Liver (tissue), 9 donors: Measurements from ENCODE around the gene PRPSAP2. TPM values are rescaled to one million over a fixed set of nuclear protein-coding genes. Genes with fewer than 3 reads are reported as not detected.
"Not testable (repeated sequence)": the region's sequence is repeated elsewhere in the genome, so short reads cannot be mapped to it uniquely, and the experiment has no call there.

Source experiments
- DNase-seq: peaks from one replicate; pipeline ENCODE4 v3.0.0-alpha.2; 2017; ENCODE audit warnings: low spot score
- H3K27ac ChIP-seq, 2 donors: one replicate each; pipeline ENCODE4 v1.7.0; 2013; ENCODE audit warnings: inconsistent platforms in 2 of 2, low read length in 2 of 2, control low read depth in 1 of 2, low read depth in 1 of 2, mild to moderate bottlenecking in 1 of 2
- H3K27me3 ChIP-seq, 4 donors: one replicate each; pipeline versions ENCODE4 v1.6.1 to v1.7.0; 2013; ENCODE audit warnings: low read length in 3 of 4, inconsistent platforms in 1 of 4, mild to moderate bottlenecking in 1 of 4, moderate library complexity in 1 of 4; ENCODE audit not compliant: control insufficient read depth in 4 of 4, insufficient read depth in 4 of 4
- H3K36me3 ChIP-seq, 4 donors: one replicate each; pipeline versions ENCODE4 v1.6.1 to v1.7.0; 2013; ENCODE audit warnings: low read length in 3 of 4, mild to moderate bottlenecking in 3 of 4, low read depth in 1 of 4, moderate library complexity in 1 of 4; ENCODE audit not compliant: control insufficient read depth in 4 of 4, insufficient read depth in 3 of 4
- H3K4me1 ChIP-seq, 4 donors: one replicate each; pipeline versions ENCODE4 v1.6.1 to v1.7.0; 2013; ENCODE audit warnings: low read length in 3 of 4, mild to moderate bottlenecking in 3 of 4, moderate library complexity in 1 of 4; ENCODE audit not compliant: control insufficient read depth in 4 of 4, insufficient read depth in 4 of 4
- H3K4me3 ChIP-seq, 3 donors: one replicate each; pipeline versions ENCODE4 v1.6.1 to v1.7.0; 2013; ENCODE audit warnings: low read length in 3 of 3, control low read depth in 1 of 3, low read depth in 1 of 3, mild to moderate bottlenecking in 1 of 3
- H3K9ac ChIP-seq, 2 donors: one replicate each; pipeline ENCODE4 v1.7.0; 2013; ENCODE audit warnings: low read length in 2 of 2, mild to moderate bottlenecking in 2 of 2, moderate library complexity in 2 of 2, control low read depth in 1 of 2, low read depth in 1 of 2
- H3K9me3 ChIP-seq, 4 donors: one replicate each; pipeline versions ENCODE4 v1.6.1 to v1.7.0; 2013; ENCODE audit warnings: low read length in 3 of 4; ENCODE audit not compliant: control insufficient read depth in 4 of 4
- EGR1 ChIP-seq, 2 donors: IDR thresholded peaks; 2 replicates each; pipeline ENCODE4 v1.6.1; 2016 to 2018; ENCODE audit warnings: antibody characterized with exemption in 2 of 2, low read depth in 2 of 2
- FOXA1 ChIP-seq: IDR thresholded peaks from 2 replicates; pipeline ENCODE4 v1.6.1; 2016; ENCODE audit warnings: antibody characterized with exemption
- GABPA ChIP-seq, 2 donors: IDR thresholded peaks in 1 of 2; conservative IDR thresholded peaks in 1 of 2; 2 replicates each; pipeline ENCODE4 v1.6.1; 2016; ENCODE audit warnings: antibody characterized with exemption in 2 of 2, mild to moderate bottlenecking in 1 of 2, moderate library complexity in 1 of 2
- HNF4A ChIP-seq, 2 donors: conservative IDR thresholded peaks; 2 replicates each; pipeline ENCODE4 v1.6.1; 2016; ENCODE audit warnings: antibody characterized with exemption in 2 of 2, mild to moderate bottlenecking in 2 of 2
- HNF4G ChIP-seq: IDR thresholded peaks from 2 replicates; pipeline ENCODE4 v1.6.1; 2016; ENCODE audit warnings: antibody characterized with exemption
- JUND ChIP-seq, 2 donors: IDR thresholded peaks; 2 replicates each; pipeline ENCODE4 v1.6.1; 2016; ENCODE audit warnings: antibody characterized with exemption in 2 of 2
- NR2F2 ChIP-seq: IDR thresholded peaks from 2 replicates; pipeline ENCODE4 v1.6.1; 2016; ENCODE audit warnings: antibody characterized with exemption
- RAD21 ChIP-seq, 2 donors: IDR thresholded peaks; 2 replicates each; pipeline ENCODE4 v1.6.1; 2016; ENCODE audit warnings: antibody characterized with exemption in 2 of 2, mild to moderate bottlenecking in 2 of 2
- RXRA ChIP-seq, 2 donors: IDR thresholded peaks; 2 replicates each; pipeline ENCODE4 v1.6.1; 2017 to 2018; ENCODE audit warnings: antibody characterized with exemption in 2 of 2, mild to moderate bottlenecking in 1 of 2
- SP1 ChIP-seq: IDR thresholded peaks from 2 replicates; pipeline ENCODE4 v1.6.1; 2018; ENCODE audit warnings: antibody characterized with exemption, mild to moderate bottlenecking
- TAF1 ChIP-seq: conservative IDR thresholded peaks from 2 replicates; pipeline ENCODE4 v1.6.1; 2016; ENCODE audit warnings: antibody characterized with exemption, mild to moderate bottlenecking
- YY1 ChIP-seq: IDR thresholded peaks from 2 replicates; pipeline ENCODE4 v1.6.1; 2016; ENCODE audit warnings: antibody characterized with exemption, mild to moderate bottlenecking
- whole genome bisulfite sequencing: extraction: QIAGEN DNeasy Blood & Tissue Kit; methylation state at CpG from one replicate; pipeline ENCODE4 v1.1.7; 2013; 5-methylcytosine and 5-hydroxymethylcytosine counted together
- polyA plus RNA-seq, 2 donors: library from polyadenylated mRNA; stranded (reverse) in 1 of 2; unstranded in 1 of 2; fragments of 200-250 nt in 1 of 2; fragments of >200 nt in 1 of 2; fragmentation: Nextera tagmentation in 1 of 2; extraction: Ambion mirVana in 1 of 2; gene quantifications; one replicate each; pipeline versions ENCODE4 v1.2.1 to v1.2.3, GENCODE V29; 2013 to 2015
- total RNA-seq, 2 donors: library from RNA; depleted of rRNA; stranded (reverse); fragments of >200 nt; gene quantifications; one replicate each; pipeline ENCODE4 v1.2.3, GENCODE V29; 2014
- TF ChIP-seq, protein P1 (sequence below): fragments of 150-350 bp; IDR thresholded peaks from 2 replicates; pipeline ENCODE4 v1.5.1; 2017; ENCODE audit warnings: improper control_type of control experiment, low read depth, low read length; ENCODE audit not compliant: missing input control
- TF ChIP-seq, protein P2 (sequence below): IDR thresholded peaks from 2 replicates; pipeline ENCODE4 v1.6.1; 2016; ENCODE audit warnings: antibody characterized with exemption
- TF ChIP-seq, protein P3 (sequence below): IDR thresholded peaks from 2 replicates; pipeline ENCODE4 v1.6.1; 2016; ENCODE audit warnings: antibody characterized with exemption
- TF ChIP-seq, protein P4 (sequence below): IDR thresholded peaks from 2 replicates; pipeline ENCODE4 v1.6.1; 2016; ENCODE audit warnings: antibody characterized with exemption
- TF ChIP-seq, protein P5 (sequence below): IDR thresholded peaks from 2 replicates; pipeline ENCODE4 v1.6.1; 2016; ENCODE audit warnings: antibody characterized with exemption, mild to moderate bottlenecking
- donor health status: healthy.
- donor health status: healthy.
- donor health status: healthy.
- donor health status: healthy.
- donor health status: healthy.

The PRPSAP2 gene
- total and polyA plus RNA-seq, 4 donors = 10.2 to 31.4 (median 16.7) TPM

DNA sequence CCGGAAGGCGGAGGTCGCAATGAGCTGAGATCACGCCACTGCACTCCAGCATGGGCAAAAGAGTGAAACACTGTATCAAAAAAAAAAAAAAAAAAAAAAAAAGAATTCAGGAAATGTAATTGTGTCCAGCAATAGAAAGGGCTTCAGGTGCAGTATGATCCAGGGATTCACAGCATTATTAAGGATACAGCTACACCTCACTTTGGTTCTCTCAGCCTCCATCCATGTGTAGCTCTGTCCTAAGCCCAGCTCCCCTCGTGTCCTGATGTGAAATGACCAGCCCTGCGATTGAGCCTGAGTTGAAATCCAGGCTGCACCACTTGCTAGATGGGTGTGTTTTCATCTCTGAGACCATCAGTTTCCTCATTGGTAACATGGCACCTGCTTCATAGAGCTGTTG, 97.1 kb downstream of the PRPSAP2 start:
- Histone ChIP-seq H3K27ac (no peak overlapping the region), H3K4me1 (peaks cover 0 to 14% (median 6%) of the 10 kb centered on the region in 4 donors), H3K9ac (no peak overlapping the region), H3K9me3 (no peaks in the 10 kb centered on the region), H3K27me3 (no peaks in the 10 kb centered on the region), H3K36me3 (no peaks in the 10 kb centered on the region), H3K4me3 (no peak overlapping the region)
- no peak for DNase-seq
- 96% methylated on average over 6 of the region's 6 CpGs for WGBS
- TF ChIP-seq FOXA1 = no peak
- TF ChIP-seq NR2F2 = no peak
- TF ChIP-seq, protein P1, sequence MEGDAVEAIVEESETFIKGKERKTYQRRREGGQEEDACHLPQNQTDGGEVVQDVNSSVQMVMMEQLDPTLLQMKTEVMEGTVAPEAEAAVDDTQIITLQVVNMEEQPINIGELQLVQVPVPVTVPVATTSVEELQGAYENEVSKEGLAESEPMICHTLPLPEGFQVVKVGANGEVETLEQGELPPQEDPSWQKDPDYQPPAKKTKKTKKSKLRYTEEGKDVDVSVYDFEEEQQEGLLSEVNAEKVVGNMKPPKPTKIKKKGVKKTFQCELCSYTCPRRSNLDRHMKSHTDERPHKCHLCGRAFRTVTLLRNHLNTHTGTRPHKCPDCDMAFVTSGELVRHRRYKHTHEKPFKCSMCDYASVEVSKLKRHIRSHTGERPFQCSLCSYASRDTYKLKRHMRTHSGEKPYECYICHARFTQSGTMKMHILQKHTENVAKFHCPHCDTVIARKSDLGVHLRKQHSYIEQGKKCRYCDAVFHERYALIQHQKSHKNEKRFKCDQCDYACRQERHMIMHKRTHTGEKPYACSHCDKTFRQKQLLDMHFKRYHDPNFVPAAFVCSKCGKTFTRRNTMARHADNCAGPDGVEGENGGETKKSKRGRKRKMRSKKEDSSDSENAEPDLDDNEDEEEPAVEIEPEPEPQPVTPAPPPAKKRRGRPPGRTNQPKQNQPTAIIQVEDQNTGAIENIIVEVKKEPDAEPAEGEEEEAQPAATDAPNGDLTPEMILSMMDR = no peak
- no peak for TF ChIP-seq TAF1
- TF ChIP-seq HNF4G = no peak
- TF ChIP-seq, protein P2, sequence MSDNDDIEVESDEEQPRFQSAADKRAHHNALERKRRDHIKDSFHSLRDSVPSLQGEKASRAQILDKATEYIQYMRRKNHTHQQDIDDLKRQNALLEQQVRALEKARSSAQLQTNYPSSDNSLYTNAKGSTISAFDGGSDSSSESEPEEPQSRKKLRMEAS = no peak
- TF ChIP-seq HNF4A (conservative IDR thresholded peaks at IDR 0.05) = no peak
- TF ChIP-seq RAD21 (IDR thresholded peaks at IDR 0.05) = no peak
- no peak for TF ChIP-seq JUND (IDR thresholded peaks at IDR 0.05)

DNA sequence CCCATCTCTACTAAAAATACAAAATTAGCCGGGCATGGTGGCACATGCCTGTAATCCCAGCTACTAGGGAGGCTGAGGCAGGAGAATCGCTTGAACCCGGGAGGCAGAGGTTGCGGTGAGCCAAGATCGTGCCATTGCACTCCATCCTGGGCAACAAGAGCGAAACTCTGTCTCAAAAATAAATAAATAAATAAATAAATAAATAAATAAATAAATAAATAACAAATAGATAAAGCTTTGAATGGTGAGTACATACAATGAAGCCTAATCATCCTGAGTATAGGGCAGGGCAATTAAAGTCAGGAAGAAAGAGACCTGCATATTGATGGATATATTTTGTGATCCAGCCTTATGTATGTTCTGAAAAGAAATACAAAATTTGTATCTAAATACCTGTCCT, 98.1 kb downstream of the PRPSAP2 start:
- H3K9ac ChIP-seq, H3K9me3 ChIP-seq, H3K4me3 ChIP-seq, H3K27me3 ChIP-seq, DNase-seq, H3K27ac ChIP-seq, H3K36me3 ChIP-seq: not testable (repeated sequence)
- 92% methylated on average over 6 of the region's 6 CpGs for WGBS
- H3K4me1 ChIP-seq = peaks cover 0 to 15% (median 5%) of the 10 kb centered on the region in 4 donors

DNA sequence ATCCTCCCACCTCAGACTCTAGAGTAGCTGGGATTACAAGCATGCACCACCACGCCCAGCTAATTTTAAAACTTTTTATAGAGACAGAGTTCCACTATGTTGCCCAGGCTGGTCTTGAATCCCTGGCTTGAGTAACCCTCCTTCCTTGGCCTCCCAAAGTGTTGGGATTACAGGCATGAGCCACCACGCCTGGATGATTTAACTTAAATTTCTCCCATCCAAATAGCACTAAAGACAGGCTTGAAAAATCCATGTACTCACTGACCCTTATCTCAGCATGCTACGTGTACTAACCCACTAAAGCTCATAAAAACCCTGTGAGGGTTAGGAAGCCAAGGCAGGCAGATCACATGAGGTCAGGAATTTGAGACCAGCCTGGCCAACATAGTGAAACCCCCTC, 98.7 kb downstream of the PRPSAP2 start:
- DNase-seq = no peak
- H3K9ac ChIP-seq = no peak overlapping the region
- no peaks in the 10 kb centered on the region for H3K36me3 ChIP-seq
- TF ChIP-seq EGR1 (IDR thresholded peaks at IDR 0.05; ENCODE audit: low read depth in 2 of 2) = no peak
- no peak for TF ChIP-seq FOXA1
- no peak for TF ChIP-seq NR2F2
- TF ChIP-seq, protein P2 = no peak
- TF ChIP-seq HNF4A (conservative IDR thresholded peaks at IDR 0.05) = no peak
- TF ChIP-seq TAF1 = no peak
- TF ChIP-seq, protein P3, sequence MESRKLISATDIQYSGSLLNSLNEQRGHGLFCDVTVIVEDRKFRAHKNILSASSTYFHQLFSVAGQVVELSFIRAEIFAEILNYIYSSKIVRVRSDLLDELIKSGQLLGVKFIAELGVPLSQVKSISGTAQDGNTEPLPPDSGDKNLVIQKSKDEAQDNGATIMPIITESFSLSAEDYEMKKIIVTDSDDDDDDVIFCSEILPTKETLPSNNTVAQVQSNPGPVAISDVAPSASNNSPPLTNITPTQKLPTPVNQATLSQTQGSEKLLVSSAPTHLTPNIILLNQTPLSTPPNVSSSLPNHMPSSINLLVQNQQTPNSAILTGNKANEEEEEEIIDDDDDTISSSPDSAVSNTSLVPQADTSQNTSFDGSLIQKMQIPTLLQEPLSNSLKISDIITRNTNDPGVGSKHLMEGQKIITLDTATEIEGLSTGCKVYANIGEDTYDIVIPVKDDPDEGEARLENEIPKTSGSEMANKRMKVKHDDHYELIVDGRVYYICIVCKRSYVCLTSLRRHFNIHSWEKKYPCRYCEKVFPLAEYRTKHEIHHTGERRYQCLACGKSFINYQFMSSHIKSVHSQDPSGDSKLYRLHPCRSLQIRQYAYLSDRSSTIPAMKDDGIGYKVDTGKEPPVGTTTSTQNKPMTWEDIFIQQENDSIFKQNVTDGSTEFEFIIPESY = no peak
- TF ChIP-seq, protein P4, sequence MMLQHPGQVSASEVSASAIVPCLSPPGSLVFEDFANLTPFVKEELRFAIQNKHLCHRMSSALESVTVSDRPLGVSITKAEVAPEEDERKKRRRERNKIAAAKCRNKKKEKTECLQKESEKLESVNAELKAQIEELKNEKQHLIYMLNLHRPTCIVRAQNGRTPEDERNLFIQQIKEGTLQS = no peak
- no peak for TF ChIP-seq HNF4G
- TF ChIP-seq, protein P1 = no peak
- no peak for TF ChIP-seq SP1
- no peak for TF ChIP-seq YY1
- no peak for TF ChIP-seq JUND (IDR thresholded peaks at IDR 0.05)
- TF ChIP-seq RXRA (IDR thresholded peaks at IDR 0.05) = no peak
- no peak for TF ChIP-seq GABPA (IDR thresholded peaks at IDR 0.05 in 1 of 2, conservative IDR thresholded peaks at IDR 0.05 in 1 of 2)
- no peak for TF ChIP-seq RAD21 (IDR thresholded peaks at IDR 0.05)
- TF ChIP-seq, protein P5, sequence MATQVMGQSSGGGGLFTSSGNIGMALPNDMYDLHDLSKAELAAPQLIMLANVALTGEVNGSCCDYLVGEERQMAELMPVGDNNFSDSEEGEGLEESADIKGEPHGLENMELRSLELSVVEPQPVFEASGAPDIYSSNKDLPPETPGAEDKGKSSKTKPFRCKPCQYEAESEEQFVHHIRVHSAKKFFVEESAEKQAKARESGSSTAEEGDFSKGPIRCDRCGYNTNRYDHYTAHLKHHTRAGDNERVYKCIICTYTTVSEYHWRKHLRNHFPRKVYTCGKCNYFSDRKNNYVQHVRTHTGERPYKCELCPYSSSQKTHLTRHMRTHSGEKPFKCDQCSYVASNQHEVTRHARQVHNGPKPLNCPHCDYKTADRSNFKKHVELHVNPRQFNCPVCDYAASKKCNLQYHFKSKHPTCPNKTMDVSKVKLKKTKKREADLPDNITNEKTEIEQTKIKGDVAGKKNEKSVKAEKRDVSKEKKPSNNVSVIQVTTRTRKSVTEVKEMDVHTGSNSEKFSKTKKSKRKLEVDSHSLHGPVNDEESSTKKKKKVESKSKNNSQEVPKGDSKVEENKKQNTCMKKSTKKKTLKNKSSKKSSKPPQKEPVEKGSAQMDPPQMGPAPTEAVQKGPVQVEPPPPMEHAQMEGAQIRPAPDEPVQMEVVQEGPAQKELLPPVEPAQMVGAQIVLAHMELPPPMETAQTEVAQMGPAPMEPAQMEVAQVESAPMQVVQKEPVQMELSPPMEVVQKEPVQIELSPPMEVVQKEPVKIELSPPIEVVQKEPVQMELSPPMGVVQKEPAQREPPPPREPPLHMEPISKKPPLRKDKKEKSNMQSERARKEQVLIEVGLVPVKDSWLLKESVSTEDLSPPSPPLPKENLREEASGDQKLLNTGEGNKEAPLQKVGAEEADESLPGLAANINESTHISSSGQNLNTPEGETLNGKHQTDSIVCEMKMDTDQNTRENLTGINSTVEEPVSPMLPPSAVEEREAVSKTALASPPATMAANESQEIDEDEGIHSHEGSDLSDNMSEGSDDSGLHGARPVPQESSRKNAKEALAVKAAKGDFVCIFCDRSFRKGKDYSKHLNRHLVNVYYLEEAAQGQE = no peak
- no peaks in the 10 kb centered on the region for H3K27me3 ChIP-seq
- no peak overlapping the region for H3K4me3 ChIP-seq
- H3K4me1 ChIP-seq = peaks cover 0 to 13% (median 5%) of the 10 kb centered on the region in 4 donors
- H3K9me3 ChIP-seq = no peaks in the 10 kb centered on the region
- WGBS = 95% methylated on average over 3 of the region's 3 CpGs
- no peak overlapping the region for H3K27ac ChIP-seq
